Lower leg skin (tissue), 3 donors: ENCODE results near the gene DEF6.

Source experiments
- POLR2A ChIP-seq, 2 donors: fragments of 450-650 bp; IDR thresholded peaks; one replicate each; pipeline ENCODE4 v1.6.1; 2016 to 2017; ENCODE audit warnings: antibody characterized with exemption in 2 of 2, mild to moderate bottlenecking in 1 of 2, moderate library complexity in 1 of 2
- TF ChIP-seq, protein P1 (sequence below), 3 donors: fragments of 450-650 bp; IDR thresholded peaks; one replicate each; pipeline ENCODE4 v1.5.1; 2016; ENCODE audit warnings: antibody characterized with exemption in 3 of 3, mild to moderate bottlenecking in 3 of 3, moderate library complexity in 2 of 3

DNA sequence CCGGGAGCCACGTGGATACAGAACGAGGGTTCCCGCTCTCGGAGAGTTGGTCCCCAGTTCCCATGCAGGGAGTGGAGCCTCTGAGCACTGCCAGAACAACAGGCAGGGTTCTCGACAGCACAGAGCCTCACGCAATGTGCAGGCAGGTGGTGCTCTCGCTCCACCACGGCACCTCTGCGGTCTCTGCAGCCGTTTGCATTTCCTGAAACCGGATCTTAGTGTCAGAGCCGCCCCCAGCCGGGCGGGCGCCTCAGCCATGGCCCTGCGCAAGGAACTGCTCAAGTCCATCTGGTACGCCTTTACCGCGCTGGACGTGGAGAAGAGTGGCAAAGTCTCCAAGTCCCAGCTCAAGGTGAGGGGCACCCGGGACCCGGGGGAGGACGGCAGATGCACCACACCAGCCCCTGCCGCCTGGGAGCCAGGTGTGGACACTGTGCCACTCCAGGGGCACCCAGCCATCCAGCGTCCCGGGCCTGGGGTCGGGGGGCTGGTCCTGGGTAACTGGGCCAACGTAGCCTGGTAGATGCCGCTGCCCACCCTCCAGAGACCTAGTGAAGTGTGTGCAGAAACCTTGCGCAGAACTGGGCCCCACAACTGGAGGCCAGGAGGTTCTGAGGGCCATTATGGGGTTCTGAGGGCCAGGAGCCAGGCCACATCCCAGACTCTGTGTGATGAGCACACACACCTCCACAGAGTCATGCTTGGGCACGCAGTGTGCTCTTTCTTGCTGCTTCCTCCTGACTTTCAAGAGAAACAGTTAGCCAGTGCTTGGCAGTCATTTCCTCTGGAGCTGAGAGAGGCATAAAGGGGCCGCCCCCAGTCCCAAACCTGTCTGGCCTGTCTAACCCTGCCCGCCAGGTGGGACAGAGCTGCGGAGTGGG lies at the start of gene DEF6:
- TF ChIP-seq POLR2A (IDR thresholded peaks at IDR 0.05), result no peak
- TF ChIP-seq, protein P1, sequence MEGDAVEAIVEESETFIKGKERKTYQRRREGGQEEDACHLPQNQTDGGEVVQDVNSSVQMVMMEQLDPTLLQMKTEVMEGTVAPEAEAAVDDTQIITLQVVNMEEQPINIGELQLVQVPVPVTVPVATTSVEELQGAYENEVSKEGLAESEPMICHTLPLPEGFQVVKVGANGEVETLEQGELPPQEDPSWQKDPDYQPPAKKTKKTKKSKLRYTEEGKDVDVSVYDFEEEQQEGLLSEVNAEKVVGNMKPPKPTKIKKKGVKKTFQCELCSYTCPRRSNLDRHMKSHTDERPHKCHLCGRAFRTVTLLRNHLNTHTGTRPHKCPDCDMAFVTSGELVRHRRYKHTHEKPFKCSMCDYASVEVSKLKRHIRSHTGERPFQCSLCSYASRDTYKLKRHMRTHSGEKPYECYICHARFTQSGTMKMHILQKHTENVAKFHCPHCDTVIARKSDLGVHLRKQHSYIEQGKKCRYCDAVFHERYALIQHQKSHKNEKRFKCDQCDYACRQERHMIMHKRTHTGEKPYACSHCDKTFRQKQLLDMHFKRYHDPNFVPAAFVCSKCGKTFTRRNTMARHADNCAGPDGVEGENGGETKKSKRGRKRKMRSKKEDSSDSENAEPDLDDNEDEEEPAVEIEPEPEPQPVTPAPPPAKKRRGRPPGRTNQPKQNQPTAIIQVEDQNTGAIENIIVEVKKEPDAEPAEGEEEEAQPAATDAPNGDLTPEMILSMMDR (IDR thresholded peaks at IDR 0.05), result peak in 1 of 3 donors; percentile 41
